ENCODE data around the gene ETV3L. TPM values are rescaled to one million over a fixed set of nuclear protein-coding genes. Genes with fewer than 3 reads are reported as not detected.
"Not testable (repeated sequence)": the region's sequence is repeated elsewhere in the genome, so short reads cannot be mapped to it uniquely, and the experiment has no call there.

Gene ETV3L
- total RNA-seq, 4 donors from 2014 or later: not detected

- no peak overlapping the region for H3K4me3 ChIP-seq (ENCODE audit: low read depth, poor library complexity, severe bottlenecking)
- 76 to 87% methylated on average over 4 of the region's 4 CpGs for WGBS, 2 donors
- intact Hi-C loops (cut with DNase I; ENCODE audit: low total_unique reads): no loop called here
- no peak for TF ChIP-seq POLR2A (IDR thresholded peaks at IDR 0.05)
- TF ChIP-seq, protein P1, sequence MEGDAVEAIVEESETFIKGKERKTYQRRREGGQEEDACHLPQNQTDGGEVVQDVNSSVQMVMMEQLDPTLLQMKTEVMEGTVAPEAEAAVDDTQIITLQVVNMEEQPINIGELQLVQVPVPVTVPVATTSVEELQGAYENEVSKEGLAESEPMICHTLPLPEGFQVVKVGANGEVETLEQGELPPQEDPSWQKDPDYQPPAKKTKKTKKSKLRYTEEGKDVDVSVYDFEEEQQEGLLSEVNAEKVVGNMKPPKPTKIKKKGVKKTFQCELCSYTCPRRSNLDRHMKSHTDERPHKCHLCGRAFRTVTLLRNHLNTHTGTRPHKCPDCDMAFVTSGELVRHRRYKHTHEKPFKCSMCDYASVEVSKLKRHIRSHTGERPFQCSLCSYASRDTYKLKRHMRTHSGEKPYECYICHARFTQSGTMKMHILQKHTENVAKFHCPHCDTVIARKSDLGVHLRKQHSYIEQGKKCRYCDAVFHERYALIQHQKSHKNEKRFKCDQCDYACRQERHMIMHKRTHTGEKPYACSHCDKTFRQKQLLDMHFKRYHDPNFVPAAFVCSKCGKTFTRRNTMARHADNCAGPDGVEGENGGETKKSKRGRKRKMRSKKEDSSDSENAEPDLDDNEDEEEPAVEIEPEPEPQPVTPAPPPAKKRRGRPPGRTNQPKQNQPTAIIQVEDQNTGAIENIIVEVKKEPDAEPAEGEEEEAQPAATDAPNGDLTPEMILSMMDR (IDR thresholded peaks at IDR 0.05): no peak
- no peak for DNase-seq (ENCODE audit: low spot score in 2 of 2)
Observed at GRCh38 chr1:157101149-157101548, 1.5 kb upstream of the ETV3L start.

DNA sequence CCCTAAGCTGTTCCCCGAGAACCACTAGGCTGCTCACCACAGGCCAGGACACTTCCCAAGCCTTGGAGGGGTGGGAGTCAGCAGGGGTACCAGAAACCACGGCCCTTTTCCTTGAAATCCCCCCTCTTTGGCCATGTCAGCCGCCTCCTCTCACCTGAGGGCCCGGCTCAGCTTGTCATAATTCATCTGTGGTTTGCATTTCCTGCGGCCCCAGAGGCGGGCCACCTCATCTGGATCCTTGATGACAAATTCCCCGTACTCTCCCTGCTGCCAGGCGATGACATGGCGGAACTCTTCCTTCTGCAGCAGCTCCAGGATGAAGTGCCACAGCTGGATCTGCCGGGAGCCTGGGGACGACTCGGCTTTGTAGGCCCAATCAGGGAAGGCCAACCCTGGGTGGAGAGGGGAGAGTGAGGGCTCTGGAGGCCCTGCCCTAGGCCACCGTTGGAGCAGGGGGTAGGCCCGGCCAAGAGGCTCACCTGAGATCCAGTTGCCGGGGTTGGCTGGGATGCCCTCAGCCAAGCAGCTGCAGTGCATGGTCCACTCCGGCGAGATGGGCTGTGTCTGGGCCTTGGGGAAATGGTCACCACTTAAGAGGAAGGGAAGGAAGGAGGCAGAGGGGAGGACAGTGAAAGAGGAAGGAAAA, 498 bp downstream of the ETV3L start:
- H3K4me3 ChIP-seq (ENCODE audit: low read depth, poor library complexity, severe bottlenecking); DNase-seq (ENCODE audit: low spot score in 2 of 2); intact Hi-C loops (cut with DNase I; ENCODE audit: low total_unique reads): not testable (repeated sequence)
- 88% methylated on average over 17 of the region's 17 CpGs for WGBS, 2 donors

GRCh38 chr1:157098519-157098918, 1.1 kb downstream of the ETV3L start:
- no peak for TF ChIP-seq POLR2A (IDR thresholded peaks at IDR 0.05)
- TF ChIP-seq, protein P1 (IDR thresholded peaks at IDR 0.05): no peak
- DNase-seq (ENCODE audit: low spot score in 2 of 2): no peak
- 91 to 95% methylated on average over 9 of the region's 9 CpGs for WGBS, 2 donors
- intact Hi-C loops (cut with DNase I; ENCODE audit: low total_unique reads): no loop called here
- no peak overlapping the region for H3K4me3 ChIP-seq (ENCODE audit: low read depth, poor library complexity, severe bottlenecking)

DNA sequence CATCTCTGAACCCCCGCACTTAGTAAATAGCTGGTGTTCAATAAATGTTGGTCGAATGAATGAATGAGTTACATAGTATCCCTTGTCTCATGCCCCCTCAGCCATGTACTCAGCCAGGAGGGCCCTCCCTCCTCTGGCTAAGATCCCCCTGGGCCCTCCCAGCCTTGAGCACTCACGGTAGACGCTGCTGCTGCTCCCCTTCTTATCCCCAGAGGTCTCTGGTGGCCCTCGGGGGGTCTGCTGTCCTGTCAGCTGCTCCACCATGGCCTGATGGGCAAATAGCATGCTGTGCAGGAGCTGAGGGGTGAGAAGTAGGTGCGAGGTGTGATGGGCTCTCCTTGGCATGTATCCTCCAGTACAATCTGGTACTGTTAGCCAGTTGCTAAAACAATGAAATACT, 1.9 kb downstream of the ETV3L start:
- no peak for DNase-seq (ENCODE audit: low spot score in 2 of 2)
- intact Hi-C loops (cut with DNase I; ENCODE audit: low total_unique reads): no loop called here
- H3K4me3 ChIP-seq (ENCODE audit: low read depth, poor library complexity, severe bottlenecking): no peak overlapping the region
- 88 to 89% methylated on average over 6 of the region's 6 CpGs for WGBS, 2 donors
- no peak for TF ChIP-seq POLR2A (IDR thresholded peaks at IDR 0.05)
- TF ChIP-seq, protein P1 (IDR thresholded peaks at IDR 0.05): no peak

GRCh38 chr1:157096881-157097280, 2.7 kb downstream of the ETV3L start:
- intact Hi-C loops (cut with DNase I; ENCODE audit: low total_unique reads): no loop called here
- no peak for DNase-seq (ENCODE audit: low spot score in 2 of 2)
- no peak overlapping the region for H3K4me3 ChIP-seq (ENCODE audit: low read depth, poor library complexity, severe bottlenecking)
- WGBS, 2 donors: 74 to 91% methylated on average over 6 of the region's 6 CpGs
- no peak for TF ChIP-seq POLR2A (IDR thresholded peaks at IDR 0.05)
- TF ChIP-seq, protein P1 (IDR thresholded peaks at IDR 0.05): no peak

DNA sequence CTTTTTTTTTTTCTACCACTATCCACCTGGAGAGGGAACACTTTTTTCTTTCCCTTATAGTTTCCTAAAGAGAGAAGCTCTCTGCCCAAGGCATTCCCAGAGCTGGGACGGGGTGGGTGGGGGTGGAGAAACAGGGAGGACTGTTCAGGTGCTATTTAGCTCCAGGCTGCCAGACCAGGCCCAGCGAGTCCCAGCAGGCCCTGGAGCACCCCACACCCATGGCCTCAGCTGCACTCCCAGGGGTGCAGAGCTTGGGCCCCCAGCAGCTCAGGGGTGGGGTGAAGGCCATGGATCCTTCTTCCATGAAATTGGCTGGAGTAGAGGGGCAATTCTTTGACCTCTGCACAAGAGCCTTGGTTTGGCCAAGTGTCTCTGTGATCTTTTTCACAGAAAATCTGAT, 4.1 kb downstream of the ETV3L start:
- DNase-seq (ENCODE audit: low spot score in 2 of 2): no peak
- no peak overlapping the region for H3K4me3 ChIP-seq (ENCODE audit: low read depth, poor library complexity, severe bottlenecking)
- intact Hi-C loops (cut with DNase I; ENCODE audit: low total_unique reads): no loop called here
- 55 to 82% methylated on average over 2 of the region's 2 CpGs for WGBS, 2 donors
- TF ChIP-seq, protein P1 (IDR thresholded peaks at IDR 0.05): no peak
- no peak for TF ChIP-seq POLR2A (IDR thresholded peaks at IDR 0.05)
